WTC11 (cell line): ENCODE data around the gene USO1. TPM values are rescaled to one million over a fixed set of nuclear protein-coding genes. Genes with fewer than 3 reads are reported as not detected.

Experiments used
- ATAC-seq: fragments of 200-7000 bp; cut with Tn5 transposase; 2 replicates; pipeline ENCODE4 v1.10.0; 2021; ENCODE audit warnings: mild to moderate bottlenecking, moderate library complexity
- Bru-seq: library from RNA; stranded (reverse); fragments of 400-500 nt; gene quantifications from one replicate; lab custom pipeline; 2021; lab: Mats Ljungman, UMichigan
- CTCF ChIA-PET: fragments of 300-600 bp; sonication (Branson Sonifier 250); formaldehyde crosslinking; loops from one replicate; lab custom pipeline; 2021; ENCODE audit warnings: antibody characterized with exemption; lab: Charles Lee
- POLR2A ChIA-PET: fragments of 350-600 bp; sonication (Branson Sonifier 250); formaldehyde crosslinking; loops from one replicate; lab custom pipeline; 2021; ENCODE audit warnings: antibody characterized with exemption; lab: Charles Lee
- DNase-seq: peaks from one replicate; pipeline ENCODE4 v3.0.0; 2021; ENCODE audit warnings: low spot score
- H3K27ac Mint-ChIP-seq: 2 replicates; pipeline ENCODE4 v1.8.0; 2021; ENCODE audit warnings: mixed read lengths
- H3K27me3 Mint-ChIP-seq: 2 replicates; pipeline ENCODE4 v1.8.0; 2021; ENCODE audit warnings: low read depth, mild to moderate bottlenecking, moderate library complexity, mixed read lengths
- H3K36me3 Mint-ChIP-seq: 2 replicates; pipeline ENCODE4 v1.8.0; 2021; ENCODE audit warnings: mixed read lengths
- H3K4me1 Mint-ChIP-seq: 2 replicates; pipeline ENCODE4 v1.8.0; 2022; ENCODE audit warnings: mixed read lengths
- H3K4me3 Mint-ChIP-seq: 2 replicates; pipeline ENCODE4 v1.8.0; 2021; ENCODE audit warnings: mild to moderate bottlenecking, moderate library complexity, mixed read lengths
- H3K9me3 Mint-ChIP-seq: 2 replicates; pipeline ENCODE4 v1.8.0; 2021; ENCODE audit warnings: mixed read lengths
- CREM ChIP-seq: sonication (generic); formaldehyde crosslinking; IDR thresholded peaks from 2 replicates; pipeline ENCODE4 v1.8.1; 2022; ENCODE audit warnings: mild to moderate bottlenecking, missing genetic modification reagents, moderate library complexity
- ESRRA ChIP-seq: sonication (generic); formaldehyde crosslinking; IDR thresholded peaks from 2 replicates; pipeline ENCODE4 v1.8.1; 2022; ENCODE audit warnings: mild to moderate bottlenecking, missing genetic modification reagents, borderline replicate concordance
- FOXK1 ChIP-seq: sonication (generic); formaldehyde crosslinking; IDR thresholded peaks from 2 replicates; pipeline ENCODE4 v1.8.0; 2022; ENCODE audit warnings: mild to moderate bottlenecking, moderate library complexity, missing genetic modification reagents
- GABPB1 ChIP-seq: sonication (generic); formaldehyde crosslinking; IDR thresholded peaks from 2 replicates; pipeline ENCODE4 v1.8.1; 2023; ENCODE audit warnings: mild to moderate bottlenecking, missing genetic modification reagents
- JUN ChIP-seq: sonication (generic); formaldehyde crosslinking; IDR thresholded peaks from 2 replicates; pipeline ENCODE4 v1.8.0; 2023; ENCODE audit warnings: mild to moderate bottlenecking, missing genetic modification reagents
- KAT7 ChIP-seq: sonication (generic); formaldehyde crosslinking; IDR thresholded peaks from 2 replicates; pipeline ENCODE4 v1.8.1; 2023; ENCODE audit warnings: missing genetic modification reagents, mild to moderate bottlenecking, borderline replicate concordance
- OVOL2 ChIP-seq: fragments of 250-450 bp; sonication (Bioruptor Pico); IDR thresholded peaks from 2 replicates; pipeline ENCODE4 v1.9.0; 2021; ENCODE audit warnings: mild to moderate bottlenecking, borderline replicate concordance
- SP1 ChIP-seq: sonication (generic); formaldehyde crosslinking; conservative IDR thresholded peaks from 2 replicates; pipeline ENCODE4 v1.8.1; 2022; ENCODE audit warnings: missing genetic modification reagents
- TCF7 ChIP-seq: sonication (generic); formaldehyde crosslinking; IDR thresholded peaks from 2 replicates; pipeline ENCODE4 v1.8.0; 2022; ENCODE audit warnings: mild to moderate bottlenecking, low read depth, missing genetic modification reagents, moderate library complexity
- TEAD1 ChIP-seq: sonication (generic); formaldehyde crosslinking; IDR thresholded peaks from 2 replicates; pipeline ENCODE4 v1.8.0; 2022; ENCODE audit warnings: mild to moderate bottlenecking, missing genetic modification reagents
- TEAD4 ChIP-seq: sonication (generic); formaldehyde crosslinking; IDR thresholded peaks from 2 replicates; pipeline ENCODE4 v1.8.0; 2022; ENCODE audit warnings: mild to moderate bottlenecking, missing genetic modification reagents
- ZNF416 ChIP-seq: fragments of 250-450 bp; sonication (Bioruptor Pico); IDR thresholded peaks from 2 replicates; pipeline ENCODE4 v1.9.0; 2021; ENCODE audit warnings: mild to moderate bottlenecking, inconsistent platforms
- long read RNA-seq, 3 experiments: library from RNA in 1 of 3; library from capped mRNA in 1 of 3; library from polyadenylated mRNA in 1 of 3; unstranded in 2 of 3; stranded (forward) in 1 of 3; transcript quantifications; one replicate each; pipeline ENCODE4 v2.0.0, GENCODE V29; 2021
- total RNA-seq: library from RNA; stranded (reverse); gene quantifications from 3 replicates; pipeline ENCODE4 v1.2.3, GENCODE V29; 2021
- TF ChIP-seq, protein P1 (sequence below): sonication (generic); formaldehyde crosslinking; IDR thresholded peaks from 2 replicates; pipeline ENCODE4 v1.8.0; 2022; ENCODE audit warnings: mild to moderate bottlenecking, missing genetic modification reagents
- TF ChIP-seq, protein P2 (sequence below): sonication (generic); formaldehyde crosslinking; IDR thresholded peaks from 2 replicates; pipeline ENCODE4 v1.8.1; 2023; ENCODE audit warnings: mild to moderate bottlenecking, moderate library complexity, missing genetic modification reagents
- TF ChIP-seq, protein P3 (sequence below): fragments of 200-600 bp; IDR thresholded peaks from 2 replicates; pipeline ENCODE4 v1.8.0; 2022; ENCODE audit warnings: antibody characterized with exemption
- TF ChIP-seq, protein P4 (sequence below): sonication (generic); formaldehyde crosslinking; IDR thresholded peaks from 2 replicates; pipeline ENCODE4 v1.8.1; 2023; ENCODE audit warnings: mild to moderate bottlenecking, missing genetic modification reagents
- TF ChIP-seq, protein P5 (sequence below): sonication (generic); formaldehyde crosslinking; conservative IDR thresholded peaks from 2 replicates; pipeline ENCODE4 v1.8.1; 2023; ENCODE audit warnings: mild to moderate bottlenecking, low read depth, missing genetic modification reagents, moderate library complexity

The USO1 gene, protein sequence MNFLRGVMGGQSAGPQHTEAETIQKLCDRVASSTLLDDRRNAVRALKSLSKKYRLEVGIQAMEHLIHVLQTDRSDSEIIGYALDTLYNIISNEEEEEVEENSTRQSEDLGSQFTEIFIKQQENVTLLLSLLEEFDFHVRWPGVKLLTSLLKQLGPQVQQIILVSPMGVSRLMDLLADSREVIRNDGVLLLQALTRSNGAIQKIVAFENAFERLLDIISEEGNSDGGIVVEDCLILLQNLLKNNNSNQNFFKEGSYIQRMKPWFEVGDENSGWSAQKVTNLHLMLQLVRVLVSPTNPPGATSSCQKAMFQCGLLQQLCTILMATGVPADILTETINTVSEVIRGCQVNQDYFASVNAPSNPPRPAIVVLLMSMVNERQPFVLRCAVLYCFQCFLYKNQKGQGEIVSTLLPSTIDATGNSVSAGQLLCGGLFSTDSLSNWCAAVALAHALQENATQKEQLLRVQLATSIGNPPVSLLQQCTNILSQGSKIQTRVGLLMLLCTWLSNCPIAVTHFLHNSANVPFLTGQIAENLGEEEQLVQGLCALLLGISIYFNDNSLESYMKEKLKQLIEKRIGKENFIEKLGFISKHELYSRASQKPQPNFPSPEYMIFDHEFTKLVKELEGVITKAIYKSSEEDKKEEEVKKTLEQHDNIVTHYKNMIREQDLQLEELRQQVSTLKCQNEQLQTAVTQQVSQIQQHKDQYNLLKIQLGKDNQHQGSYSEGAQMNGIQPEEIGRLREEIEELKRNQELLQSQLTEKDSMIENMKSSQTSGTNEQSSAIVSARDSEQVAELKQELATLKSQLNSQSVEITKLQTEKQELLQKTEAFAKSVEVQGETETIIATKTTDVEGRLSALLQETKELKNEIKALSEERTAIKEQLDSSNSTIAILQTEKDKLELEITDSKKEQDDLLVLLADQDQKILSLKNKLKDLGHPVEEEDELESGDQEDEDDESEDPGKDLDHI
- total RNA-seq (134 to 162 TPM (median 141 TPM) in 3 replicates), Bru-seq, nascent RNA (percentile 90 among the genes with signal in this experiment)
- long read RNA-seq, experiment 1, full-length matches to known transcripts, result 534 of 761 reads
- long read RNA-seq, experiment 1, partial matches to known transcripts, result 107 of 761 reads
- long read RNA-seq, experiment 1, other reads (novel, unspliced or antisense), result 120 of 761 reads
- long read RNA-seq, experiment 2, full-length matches to known transcripts, result 72 of 281 reads
- long read RNA-seq, experiment 2, partial matches to known transcripts, result 149 of 281 reads
- long read RNA-seq, experiment 2, other reads (novel, unspliced or antisense), result 60 of 281 reads
- long read RNA-seq, experiment 3, full-length matches to known transcripts, result 27 of 58 reads
- long read RNA-seq, experiment 3, partial matches to known transcripts, result 20 of 58 reads
- long read RNA-seq, experiment 3, other reads (novel, unspliced or antisense), result 11 of 58 reads

DNA sequence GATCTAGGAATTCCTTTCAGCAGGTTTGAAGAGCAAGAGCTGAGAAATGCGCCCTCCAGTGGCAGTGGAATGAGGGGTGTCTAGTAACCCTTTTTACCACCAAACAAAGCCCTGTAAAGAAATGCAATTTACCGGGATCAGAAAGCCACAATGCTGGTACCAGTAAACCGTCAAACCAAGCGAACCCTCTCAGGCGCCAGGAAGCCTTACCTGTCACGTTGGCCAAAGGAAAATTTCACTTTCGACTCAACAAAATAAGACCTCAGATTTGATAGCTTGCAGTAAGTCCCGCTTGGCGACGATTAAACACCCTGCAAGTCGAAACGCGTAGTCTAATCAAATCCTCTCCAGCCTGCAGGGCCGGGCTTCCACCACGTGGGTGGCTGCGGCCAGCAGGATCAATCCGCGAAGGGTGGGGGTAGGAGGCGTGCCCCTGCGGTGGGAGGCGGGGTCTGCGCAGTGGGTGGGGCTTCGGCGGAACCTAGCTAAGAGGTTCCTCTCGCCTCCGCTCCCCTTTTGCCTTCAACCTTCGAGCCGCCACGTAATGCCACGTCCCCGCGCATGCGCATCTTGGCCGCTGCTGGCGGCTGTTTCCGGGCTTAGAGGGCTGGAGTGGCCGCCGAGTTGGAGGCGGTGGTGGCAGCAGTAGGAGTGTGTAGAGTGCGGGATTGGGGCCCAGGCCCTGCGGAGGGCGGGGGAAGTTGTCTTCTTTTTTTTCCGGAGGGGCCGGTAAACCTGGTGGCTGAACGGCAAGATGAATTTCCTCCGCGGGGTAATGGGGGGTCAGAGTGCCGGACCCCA is at the start of gene USO1:
USO1 (plus strand) TSS at position 512 of the 801 bp plus-strand sequence; CDS start at position 755, 243 bp downstream.
- peak; percentile 92 for ATAC-seq
- POLR2A ChIA-PET, result interaction anchor here (0.7 to 2.6 kb wide), 19 partner anchors 9 to 117 kb away, joined by 3 to 28 read pairs (median 6); partner anchors contain the start of genes CDKL2 and G3BP2
- peak; percentile 88 for TF ChIP-seq SP1 (CRISPR knock-in tag)
- TF ChIP-seq OVOL2 (CRISPR knock-in tag), result peak; percentile 76; the same call in 1 of the 2 replicates
- 0 out of 2 replicates have a peak, but pooled peaks have one; percentile 35 for TF ChIP-seq ZNF416 (CRISPR knock-in tag)
- TF ChIP-seq, protein P1, sequence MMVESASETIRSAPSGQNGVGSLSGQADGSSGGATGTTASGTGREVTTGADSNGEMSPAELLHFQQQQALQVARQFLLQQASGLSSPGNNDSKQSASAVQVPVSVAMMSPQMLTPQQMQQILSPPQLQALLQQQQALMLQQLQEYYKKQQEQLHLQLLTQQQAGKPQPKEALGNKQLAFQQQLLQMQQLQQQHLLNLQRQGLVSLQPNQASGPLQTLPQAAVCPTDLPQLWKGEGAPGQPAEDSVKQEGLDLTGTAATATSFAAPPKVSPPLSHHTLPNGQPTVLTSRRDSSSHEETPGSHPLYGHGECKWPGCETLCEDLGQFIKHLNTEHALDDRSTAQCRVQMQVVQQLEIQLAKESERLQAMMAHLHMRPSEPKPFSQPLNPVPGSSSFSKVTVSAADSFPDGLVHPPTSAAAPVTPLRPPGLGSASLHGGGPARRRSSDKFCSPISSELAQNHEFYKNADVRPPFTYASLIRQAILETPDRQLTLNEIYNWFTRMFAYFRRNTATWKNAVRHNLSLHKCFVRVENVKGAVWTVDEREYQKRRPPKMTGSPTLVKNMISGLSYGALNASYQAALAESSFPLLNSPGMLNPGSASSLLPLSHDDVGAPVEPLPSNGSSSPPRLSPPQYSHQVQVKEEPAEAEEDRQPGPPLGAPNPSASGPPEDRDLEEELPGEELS (CRISPR knock-in tag), result peak; percentile 31; the same call in 1 of the 2 replicates
- TF ChIP-seq TCF7 (CRISPR knock-in tag), result no peak
- TF ChIP-seq FOXK1 (CRISPR knock-in tag), result peak; percentile 37; the same call in 1 of the 2 replicates
- TF ChIP-seq, protein P2, sequence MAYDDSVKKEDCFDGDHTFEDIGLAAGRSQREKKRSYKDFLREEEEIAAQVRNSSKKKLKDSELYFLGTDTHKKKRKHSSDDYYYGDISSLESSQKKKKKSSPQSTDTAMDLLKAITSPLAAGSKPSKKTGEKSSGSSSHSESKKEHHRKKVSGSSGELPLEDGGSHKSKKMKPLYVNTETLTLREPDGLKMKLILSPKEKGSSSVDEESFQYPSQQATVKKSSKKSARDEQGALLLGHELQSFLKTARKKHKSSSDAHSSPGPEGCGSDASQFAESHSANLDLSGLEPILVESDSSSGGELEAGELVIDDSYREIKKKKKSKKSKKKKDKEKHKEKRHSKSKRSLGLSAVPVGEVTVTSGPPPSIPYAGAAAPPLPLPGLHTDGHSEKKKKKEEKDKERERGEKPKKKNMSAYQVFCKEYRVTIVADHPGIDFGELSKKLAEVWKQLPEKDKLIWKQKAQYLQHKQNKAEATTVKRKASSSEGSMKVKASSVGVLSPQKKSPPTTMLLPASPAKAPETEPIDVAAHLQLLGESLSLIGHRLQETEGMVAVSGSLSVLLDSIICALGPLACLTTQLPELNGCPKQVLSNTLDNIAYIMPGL (CRISPR knock-in tag), result peak; percentile 88
- TF ChIP-seq KAT7 (CRISPR knock-in tag), result 0 out of 2 replicates have a peak, but pooled peaks have one; percentile 32
- TF ChIP-seq, protein P3, sequence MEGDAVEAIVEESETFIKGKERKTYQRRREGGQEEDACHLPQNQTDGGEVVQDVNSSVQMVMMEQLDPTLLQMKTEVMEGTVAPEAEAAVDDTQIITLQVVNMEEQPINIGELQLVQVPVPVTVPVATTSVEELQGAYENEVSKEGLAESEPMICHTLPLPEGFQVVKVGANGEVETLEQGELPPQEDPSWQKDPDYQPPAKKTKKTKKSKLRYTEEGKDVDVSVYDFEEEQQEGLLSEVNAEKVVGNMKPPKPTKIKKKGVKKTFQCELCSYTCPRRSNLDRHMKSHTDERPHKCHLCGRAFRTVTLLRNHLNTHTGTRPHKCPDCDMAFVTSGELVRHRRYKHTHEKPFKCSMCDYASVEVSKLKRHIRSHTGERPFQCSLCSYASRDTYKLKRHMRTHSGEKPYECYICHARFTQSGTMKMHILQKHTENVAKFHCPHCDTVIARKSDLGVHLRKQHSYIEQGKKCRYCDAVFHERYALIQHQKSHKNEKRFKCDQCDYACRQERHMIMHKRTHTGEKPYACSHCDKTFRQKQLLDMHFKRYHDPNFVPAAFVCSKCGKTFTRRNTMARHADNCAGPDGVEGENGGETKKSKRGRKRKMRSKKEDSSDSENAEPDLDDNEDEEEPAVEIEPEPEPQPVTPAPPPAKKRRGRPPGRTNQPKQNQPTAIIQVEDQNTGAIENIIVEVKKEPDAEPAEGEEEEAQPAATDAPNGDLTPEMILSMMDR, result peak; percentile 54; the same call in 1 of the 2 replicates
- TF ChIP-seq, protein P4, sequence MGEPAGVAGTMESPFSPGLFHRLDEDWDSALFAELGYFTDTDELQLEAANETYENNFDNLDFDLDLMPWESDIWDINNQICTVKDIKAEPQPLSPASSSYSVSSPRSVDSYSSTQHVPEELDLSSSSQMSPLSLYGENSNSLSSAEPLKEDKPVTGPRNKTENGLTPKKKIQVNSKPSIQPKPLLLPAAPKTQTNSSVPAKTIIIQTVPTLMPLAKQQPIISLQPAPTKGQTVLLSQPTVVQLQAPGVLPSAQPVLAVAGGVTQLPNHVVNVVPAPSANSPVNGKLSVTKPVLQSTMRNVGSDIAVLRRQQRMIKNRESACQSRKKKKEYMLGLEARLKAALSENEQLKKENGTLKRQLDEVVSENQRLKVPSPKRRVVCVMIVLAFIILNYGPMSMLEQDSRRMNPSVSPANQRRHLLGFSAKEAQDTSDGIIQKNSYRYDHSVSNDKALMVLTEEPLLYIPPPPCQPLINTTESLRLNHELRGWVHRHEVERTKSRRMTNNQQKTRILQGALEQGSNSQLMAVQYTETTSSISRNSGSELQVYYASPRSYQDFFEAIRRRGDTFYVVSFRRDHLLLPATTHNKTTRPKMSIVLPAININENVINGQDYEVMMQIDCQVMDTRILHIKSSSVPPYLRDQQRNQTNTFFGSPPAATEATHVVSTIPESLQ, result no peak
- TF ChIP-seq ESRRA, result no peak
- TF ChIP-seq, protein P5, sequence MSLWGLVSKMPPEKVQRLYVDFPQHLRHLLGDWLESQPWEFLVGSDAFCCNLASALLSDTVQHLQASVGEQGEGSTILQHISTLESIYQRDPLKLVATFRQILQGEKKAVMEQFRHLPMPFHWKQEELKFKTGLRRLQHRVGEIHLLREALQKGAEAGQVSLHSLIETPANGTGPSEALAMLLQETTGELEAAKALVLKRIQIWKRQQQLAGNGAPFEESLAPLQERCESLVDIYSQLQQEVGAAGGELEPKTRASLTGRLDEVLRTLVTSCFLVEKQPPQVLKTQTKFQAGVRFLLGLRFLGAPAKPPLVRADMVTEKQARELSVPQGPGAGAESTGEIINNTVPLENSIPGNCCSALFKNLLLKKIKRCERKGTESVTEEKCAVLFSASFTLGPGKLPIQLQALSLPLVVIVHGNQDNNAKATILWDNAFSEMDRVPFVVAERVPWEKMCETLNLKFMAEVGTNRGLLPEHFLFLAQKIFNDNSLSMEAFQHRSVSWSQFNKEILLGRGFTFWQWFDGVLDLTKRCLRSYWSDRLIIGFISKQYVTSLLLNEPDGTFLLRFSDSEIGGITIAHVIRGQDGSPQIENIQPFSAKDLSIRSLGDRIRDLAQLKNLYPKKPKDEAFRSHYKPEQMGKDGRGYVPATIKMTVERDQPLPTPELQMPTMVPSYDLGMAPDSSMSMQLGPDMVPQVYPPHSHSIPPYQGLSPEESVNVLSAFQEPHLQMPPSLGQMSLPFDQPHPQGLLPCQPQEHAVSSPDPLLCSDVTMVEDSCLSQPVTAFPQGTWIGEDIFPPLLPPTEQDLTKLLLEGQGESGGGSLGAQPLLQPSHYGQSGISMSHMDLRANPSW (CRISPR knock-in tag), result no peak
- no peak for TF ChIP-seq TEAD4 (CRISPR knock-in tag)
- TF ChIP-seq TEAD1 (CRISPR knock-in tag), result peak; percentile 29; the same call in 1 of the 2 replicates
- 0 out of 2 replicates have a peak, but pooled peaks have one; percentile 31 for TF ChIP-seq JUN (CRISPR knock-in tag)
- peak; percentile 30; the same call in 1 of the 2 replicates for TF ChIP-seq GABPB1
- TF ChIP-seq CREM, result 0 out of 2 replicates have a peak, but pooled peaks have one; percentile 69

More for the DNA sequence above, at the start of gene USO1:
- CTCF ChIA-PET, result interaction anchor here (0.5 to 3.3 kb wide), 22 partner anchors 9 to 126 kb away, joined by 3 to 29 read pairs (median 5); partner anchors contain the start of genes CDKL2 and G3BP2
- Mint-ChIP-seq H3K4me1 (peaks cover 44% of the 10 kb centered on the region), H3K36me3 (peaks cover 6% of the 10 kb centered on the region; the same call in 1 of the 2 replicates), H3K9me3 (no peaks in the 10 kb centered on the region), H3K27ac (peak within 1 kb of the TSS; percentile 99), H3K4me3 (peak within 1 kb of the TSS; percentile 99), H3K27me3 (no peaks in the 10 kb centered on the region)
- DNase-seq, result peak; percentile 100
